NK-92 (cell line): ENCODE measurements around the gene FBRSL1.

Source experiments
- DNase-seq: peaks from one replicate; lab custom pipeline; 2025; ENCODE audit not compliant: unreplicated experiment; lab: John Stamatoyannopoulos, UW

Gene FBRSL1

DNA sequence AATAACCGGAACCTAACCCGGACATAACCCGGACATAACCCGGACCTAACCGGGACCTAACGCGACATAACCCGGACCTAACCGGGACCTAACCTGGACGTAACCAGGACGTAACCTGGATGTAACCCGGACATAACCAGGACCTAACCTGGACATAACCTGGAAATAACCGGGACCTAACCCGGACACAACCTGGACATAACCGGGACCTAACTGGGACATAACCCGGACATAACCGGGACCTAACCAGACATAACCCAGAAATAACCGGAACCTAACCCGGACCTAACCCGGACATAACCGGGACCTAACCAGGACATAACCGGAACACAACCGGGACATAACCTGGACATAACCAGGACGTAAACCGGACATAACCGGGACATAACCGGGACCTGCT is 6.7 kb upstream of the FBRSL1 start:
- DNase-seq: no peak

DNA sequence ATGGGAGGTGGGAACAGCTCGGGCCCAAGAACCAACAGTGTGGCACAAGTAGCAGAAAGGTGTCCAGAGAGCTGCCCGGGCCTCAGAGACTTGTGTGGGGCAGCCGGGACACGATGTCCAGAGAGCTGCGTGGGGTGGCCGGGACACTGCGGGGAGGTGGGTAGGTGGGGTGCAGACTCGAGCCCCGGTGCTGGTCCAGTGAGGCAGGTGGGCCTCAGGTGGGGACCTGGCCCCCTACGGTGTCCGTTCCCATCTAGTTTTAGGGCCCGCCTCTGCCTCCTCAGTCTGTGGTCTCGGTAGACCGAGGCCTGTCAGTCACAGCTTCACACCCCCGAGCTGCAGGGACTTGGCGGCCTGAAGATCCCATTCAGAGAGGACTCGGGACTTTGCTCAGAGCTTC is 6.3 kb upstream of the FBRSL1 start:
- DNase-seq: no peak

DNA sequence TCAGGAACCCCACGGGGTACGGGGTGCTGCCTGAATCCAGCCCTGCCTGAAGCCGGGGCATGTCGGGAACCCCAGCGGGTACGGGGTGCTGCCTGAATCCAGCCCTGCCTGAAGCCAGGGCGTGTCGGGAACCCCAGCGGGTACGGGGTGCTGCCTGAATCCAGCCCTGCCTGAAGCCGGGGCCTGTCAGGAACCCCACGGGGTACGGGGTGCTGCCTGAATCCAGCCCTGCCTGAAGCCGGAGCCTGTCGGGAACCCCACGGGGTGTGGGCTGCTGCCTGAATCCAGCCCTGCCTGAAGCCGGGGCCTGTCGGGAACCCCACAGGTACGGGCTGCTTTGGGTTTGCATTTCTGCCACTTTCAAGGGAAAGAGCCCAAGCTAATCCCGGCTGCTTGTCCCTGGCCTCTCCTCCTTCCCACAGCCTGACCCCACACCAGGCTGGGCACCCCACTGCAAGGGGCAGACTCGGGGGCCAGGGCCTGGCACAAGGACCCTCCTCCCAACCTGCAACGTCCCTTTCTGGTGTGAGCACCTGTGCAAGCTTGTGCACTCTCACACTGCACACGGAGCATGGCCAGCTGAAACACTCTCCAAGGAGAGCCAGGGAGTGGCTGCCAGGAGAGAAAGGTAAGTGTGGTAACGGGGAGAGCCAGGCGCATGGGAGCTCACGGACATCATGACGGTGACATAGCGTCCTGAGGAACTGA is 5.6 kb upstream of the FBRSL1 start:
- DNase-seq: no peak

DNA sequence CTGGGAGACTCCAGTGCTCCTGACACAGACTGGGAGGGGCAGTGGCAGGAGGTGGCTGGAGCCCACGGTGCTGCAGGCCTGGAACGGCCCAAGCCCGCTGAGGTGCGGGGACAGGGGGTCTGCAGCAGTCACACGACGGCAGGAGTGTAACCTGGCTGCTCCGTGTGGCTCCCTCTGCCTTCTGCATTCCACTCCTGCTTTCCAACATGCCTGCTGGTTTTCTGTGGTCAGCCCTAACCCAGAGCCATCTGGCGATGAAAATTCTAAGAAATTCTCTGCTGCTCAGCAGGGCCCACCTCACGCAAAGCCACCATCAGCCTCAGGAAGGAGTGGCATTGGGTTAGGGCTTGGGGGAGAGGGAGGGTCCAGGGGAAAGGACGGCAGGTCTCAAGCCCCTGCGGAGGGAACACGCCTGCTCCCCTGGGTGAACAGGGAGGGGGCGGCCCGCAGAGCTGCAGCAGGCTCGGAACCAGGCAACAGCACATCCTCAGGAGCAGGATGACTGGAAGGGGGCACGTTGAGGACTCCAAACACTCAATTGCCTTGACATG is 5.0 kb upstream of the FBRSL1 start:
- no peak for DNase-seq

DNA sequence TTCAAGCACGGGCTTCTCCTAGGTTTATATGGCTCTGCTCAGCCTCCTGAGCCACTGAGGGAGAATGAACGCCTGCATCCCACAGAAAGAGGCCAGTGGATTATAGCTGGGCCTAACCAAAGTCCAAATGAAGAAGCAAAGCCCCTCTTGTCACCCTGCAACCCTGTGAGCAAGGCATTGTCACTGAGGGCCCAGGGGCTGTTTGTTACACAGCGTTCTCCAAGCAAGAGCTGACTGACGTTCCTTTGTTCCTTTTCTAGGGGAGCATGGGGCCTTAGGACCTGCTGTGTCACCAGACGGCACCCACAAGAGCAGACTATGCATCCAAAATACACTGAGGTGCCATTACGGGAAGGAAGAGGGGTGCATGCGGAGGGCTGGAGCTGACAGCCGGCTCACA is 4.3 kb upstream of the FBRSL1 start:
- no peak for DNase-seq

DNA sequence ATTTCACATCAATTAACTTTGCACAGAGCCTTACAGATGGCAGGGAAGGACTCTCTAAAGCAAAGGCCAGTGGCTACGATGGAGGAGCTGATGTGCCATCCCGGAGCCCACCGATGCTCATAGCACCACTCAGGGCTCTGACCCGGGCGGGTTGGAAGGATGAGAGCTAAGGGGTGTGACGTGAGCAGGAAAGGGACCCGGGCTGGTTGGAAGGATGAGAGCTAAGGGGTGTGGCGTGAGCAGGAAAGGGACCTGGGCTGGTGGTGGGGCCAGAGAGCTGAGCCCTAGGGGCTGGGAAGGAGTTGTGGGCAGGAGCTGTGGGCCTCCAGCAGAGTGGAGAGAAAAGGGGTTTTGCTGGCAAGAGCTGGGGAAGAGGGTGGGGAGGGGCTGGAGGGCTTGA is 3.8 kb upstream of the FBRSL1 start:
- no peak for DNase-seq

DNA sequence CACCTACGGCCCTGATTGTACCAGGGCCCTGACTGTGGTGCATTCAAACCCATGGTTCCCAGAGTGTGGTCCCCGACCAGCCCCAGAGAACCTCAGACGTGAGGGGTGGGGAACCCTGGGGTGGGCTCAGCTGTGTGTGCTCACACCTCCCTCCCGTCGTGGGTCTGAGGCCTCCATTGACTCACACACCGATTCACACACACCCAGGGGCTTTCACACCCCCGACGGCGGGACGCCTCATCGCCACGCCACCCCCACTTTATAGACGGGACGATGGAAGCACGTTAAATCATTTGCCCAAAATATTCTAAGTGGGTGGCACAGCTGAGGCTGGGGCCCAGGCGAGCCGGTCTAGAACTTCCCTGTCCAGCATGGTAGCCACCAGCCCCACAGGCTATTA is 3.4 kb upstream of the FBRSL1 start:
- no peak for DNase-seq

DNA sequence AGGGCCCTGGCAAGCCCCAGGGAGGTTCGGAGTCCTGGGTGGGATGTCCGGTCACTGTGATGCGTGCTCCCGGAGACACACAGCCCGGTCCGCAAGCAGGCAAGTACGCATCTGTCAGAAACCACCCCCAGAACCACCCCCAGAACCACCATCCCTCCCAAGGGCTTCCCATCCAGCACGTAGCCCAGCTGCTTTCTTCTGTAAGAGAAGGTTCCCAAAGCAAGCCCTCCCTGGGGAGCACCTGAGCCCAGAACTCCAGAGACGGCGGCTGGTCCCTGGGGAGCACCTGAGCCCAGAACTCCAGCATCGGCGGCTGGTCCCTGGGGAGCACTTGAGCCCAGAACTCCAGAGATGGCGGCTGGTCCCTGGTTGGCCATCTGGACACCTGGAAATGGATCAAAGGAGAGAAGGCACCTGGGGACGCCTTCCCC is 2.6 kb upstream of the FBRSL1 start:
- no peak for DNase-seq

DNA sequence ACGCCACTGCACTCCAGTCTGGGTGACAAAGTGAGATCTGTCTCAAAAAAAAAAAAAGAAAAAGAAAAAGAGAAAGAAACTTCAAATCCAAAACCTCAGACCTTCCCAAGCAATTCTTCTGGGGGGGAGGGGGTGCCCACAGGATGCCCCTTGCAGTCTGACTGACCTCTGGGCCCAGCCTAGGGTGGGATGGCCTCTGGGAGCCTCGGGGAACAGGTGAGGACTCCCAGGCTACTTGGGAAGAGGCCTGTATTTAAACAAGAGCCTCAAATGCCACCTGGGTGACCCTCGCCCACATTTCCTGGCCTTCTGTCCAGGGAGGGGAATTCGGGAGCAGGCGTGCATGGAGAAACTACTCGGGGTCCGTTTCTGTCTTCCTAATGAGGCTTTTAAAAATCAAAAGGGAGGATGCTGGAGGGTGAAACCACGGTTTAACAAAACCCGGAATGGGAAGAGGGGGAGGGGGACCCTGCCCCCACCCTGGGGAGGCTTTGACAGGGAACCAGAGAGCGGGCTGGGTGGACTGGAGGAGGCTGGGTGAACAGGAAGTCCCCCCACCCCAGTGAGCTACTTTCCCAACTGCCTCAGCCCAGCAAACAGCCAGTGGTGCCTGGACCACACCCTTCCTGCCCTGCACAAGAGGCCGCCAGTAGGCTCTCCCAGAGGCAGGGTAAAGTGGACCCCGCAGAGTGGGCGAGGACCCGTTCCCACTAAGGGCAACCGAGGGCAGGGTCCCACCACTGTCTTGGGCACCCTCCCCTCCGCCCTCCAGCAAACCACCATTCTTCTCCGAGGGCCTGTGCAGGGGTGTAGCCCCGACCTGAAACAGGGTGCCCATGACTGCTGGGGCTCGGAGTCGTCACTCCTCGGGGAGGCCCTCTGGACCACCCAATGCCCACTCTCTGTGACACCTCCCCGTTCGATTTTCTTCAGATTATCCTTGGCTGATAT is 1.5 kb upstream of the FBRSL1 start:
- DNase-seq: no peak

DNA sequence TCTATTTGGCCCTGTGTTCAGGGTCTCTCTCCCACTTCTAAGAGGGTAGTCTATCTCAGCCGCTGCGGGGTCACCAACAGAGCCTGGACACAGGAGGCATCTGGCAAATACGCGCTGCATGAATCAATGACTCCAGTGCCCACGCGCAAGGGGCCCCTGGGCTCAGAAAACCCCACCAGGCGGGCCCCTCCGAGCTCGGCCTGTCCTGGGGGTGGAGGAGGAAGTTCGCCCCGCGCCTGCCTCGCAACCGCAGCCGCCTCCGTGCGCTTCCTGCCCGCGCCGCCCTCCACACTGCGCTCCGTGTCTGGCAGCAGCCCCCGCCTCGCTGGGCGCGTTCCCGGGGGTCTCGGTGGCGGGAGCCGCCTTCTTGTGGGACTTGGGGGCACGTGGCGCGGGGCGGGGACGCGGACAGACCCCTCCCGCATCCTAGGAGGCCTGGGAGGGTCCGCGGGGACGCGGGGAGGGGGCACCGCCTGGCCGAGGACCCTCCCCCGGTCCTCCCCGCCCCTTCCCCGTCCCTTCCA is 811 bp upstream of the FBRSL1 start:
- DNase-seq: no peak

DNA sequence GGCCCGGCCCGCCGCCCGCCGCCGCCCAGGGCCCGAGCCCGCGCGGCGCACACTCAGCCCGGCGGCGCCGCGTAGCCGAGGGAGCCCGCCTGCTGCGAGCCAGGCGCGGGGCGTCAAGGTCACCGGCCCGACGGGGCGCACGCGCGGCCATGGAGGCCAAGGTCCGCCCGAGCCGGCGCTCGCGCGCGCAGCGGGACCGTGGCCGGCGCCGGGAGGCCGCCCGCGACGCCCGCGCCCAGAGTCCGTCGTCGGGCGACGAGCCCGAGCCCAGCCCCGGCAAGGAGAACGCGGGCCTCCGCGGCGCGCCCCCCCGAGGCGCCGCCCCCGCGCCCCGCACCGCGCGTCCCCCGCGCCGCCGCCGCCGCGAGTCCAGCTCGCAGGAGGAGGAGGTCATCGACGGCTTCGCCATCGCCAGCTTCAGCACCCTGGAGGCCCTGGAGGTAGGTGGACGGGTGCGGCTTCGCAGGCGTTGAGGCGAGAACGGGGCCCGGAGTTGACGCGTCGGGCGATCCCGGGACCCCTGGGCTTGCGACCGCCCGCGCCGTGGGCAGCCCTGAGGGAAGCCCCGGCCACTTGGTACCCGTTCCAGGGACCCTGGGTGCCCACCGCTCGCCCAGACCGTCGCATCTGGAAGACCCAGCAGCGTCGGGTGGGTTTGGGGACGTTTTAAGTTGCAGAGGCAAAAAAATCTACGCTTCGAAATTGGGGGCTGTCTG is 629 bp downstream of the FBRSL1 start:
- DNase-seq: no peak

DNA sequence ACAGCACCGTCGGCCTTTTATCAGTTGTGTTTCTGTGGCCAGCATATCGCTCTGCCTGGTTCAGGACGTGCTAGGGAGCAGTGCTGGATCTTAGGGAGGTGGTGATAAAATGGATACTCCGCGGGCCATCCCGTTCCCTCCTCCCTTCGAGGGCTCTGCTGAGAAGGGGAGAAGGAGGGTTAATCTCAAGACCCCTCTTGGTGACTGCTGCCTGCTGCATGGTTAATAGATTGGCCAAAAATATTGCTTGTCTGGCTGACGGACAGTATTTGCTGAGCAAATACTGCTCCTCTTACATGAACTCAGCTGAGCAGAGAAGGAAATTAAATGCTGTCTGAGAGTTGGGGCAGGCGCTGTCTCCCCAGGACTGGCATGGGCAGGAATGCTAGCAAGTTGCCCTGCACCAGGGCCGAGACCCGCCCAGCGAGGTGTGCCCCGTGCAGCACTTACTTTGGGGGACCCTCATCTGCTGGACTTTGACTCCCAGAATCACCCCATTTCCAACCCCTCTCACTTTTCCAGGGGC is 1.2 kb downstream of the FBRSL1 start:
- DNase-seq: no peak

DNA sequence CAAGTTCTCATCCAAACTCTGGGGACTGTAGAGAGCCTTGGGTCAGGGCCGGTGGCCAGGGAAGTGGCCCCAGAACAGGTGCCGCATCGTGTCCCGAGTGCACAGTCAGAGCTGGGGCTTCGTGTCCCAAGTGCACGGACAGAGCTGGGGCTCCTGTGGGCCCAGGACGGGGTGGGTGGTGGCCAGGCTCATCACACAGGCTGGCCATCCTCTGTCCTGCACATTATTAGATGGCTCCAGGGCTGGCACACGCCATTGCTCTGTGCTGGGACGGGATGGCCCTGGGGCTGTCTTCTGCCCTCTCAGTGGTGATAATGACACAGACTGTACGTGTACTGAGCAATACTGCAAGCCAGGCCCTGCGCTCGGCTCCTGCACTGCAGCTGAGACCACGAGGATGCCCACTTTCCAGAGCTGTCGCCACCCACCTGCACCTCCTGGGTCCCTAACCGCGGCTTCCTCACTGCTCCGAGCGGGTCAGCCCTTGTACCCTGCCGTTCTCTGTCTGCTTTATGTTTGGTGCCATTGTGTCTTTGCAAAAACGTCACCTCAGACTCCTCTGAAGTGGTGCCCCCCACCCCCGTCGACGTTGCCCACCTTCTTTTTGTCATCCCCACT is 1.9 kb downstream of the FBRSL1 start:
- DNase-seq: no peak

DNA sequence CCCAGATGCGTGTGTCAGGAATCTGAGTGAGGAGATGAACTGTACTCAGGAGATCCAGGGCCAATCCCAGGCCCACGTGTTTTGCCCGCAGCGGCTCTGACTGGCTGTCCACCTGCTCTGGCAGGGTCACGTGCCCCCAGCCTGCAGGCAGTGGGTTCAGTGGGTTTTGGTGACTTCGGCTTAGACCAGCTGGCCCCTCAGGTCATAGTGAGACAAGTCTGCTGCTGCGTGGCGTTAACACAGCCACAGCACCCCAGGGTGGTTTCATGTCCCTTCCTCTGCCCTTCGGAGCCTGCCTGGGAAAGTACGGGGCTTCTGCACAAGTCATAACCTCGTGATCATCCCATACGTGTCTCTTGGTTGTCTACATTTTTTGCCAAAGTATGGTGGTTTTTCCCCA is 2.6 kb downstream of the FBRSL1 start:
- DNase-seq: no peak

DNA sequence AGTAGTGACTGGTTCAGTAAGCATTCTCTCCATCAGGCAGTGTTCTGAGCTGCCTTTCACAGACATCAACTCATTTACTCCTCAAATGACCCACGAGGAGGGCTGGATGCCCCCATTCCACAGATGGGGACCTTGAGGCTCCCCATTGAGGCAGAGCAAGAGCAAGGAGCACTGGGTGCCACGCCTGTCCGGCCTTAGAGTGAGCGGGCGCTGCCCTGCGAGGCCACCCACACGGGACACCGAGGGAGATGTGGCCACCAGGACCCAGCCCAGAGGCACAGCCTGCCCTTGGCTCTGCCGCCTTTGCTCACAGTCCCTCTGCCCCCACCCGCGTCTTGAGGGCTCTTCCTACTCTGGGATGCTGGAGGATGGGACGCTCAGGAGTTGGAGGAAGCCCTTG is 3.0 kb downstream of the FBRSL1 start:
- DNase-seq: no peak

DNA sequence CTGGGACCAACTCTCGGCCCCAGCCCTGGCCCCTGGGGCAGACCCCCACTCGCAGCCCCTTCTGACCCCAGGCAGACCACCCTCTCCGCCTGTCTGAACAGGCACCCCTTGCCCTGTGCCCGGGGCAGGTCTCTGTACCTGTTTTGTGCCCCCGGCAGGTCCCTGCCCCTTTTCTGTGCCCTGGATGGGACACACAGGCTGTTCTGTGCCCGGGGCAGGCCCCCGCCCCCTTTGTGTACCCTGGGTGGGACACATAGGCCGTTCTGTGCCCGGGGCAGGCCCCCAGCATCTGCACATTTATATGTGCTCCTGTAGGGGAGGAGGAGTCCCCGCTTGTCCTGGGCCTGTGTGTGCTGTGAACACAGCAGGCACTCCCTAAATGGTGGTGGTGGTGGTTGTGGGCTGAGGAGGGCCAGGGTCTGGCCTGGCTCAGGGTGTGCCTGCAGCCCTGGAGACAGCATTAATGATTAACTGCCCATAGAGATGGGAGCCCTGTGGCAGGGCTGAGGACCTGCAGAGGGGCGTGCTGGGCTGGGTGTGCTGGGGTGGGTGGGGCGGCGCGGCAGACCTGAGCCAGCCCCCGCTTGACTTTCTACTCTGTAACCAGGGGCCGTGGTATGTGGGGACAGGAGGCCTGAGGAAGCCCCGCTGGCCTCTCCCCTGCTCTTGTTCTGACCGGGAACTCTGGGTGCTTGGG is 3.7 kb downstream of the FBRSL1 start:
- DNase-seq: no peak

DNA sequence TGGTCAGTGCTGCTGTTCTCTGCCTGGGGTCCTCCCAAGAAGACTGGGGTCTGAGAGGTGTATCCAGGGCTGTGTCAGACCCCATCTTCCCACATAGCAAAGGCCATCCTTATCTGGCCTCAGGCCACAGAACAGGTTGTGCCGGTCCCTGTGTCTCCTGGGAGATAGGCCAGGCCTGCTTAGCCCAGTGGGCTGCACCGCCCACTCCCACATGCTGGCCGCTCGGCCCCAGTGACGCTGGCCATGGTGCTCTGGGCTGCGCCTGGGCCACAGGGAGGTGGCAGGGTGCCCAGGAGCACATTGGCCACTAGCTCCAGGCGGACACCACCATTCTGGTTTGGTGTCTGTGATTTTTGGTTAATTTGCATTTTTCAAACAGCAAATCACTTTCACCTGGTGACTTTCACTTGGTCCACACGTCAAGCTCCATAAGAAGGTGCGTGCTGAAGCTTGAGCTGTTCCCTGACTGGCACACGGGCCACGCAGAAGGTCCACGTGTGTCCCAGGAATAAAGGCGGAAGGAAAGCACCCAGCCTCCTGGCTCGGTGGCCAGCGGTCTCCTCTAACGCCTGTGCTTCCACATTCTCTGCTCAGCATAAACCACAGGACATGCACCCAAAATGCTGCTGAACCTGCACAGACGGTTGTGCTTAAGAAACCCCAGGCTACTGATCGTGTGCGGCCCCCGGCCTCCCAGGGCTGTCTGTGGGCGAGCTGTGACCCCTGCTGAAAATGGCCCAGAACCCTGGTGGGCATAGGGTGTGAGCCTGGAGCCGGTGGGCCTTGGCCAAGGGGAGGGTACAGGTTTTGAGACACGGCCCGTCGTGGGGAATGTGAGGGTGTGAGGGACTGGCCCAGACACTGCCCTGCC is 4.6 kb downstream of the FBRSL1 start:
- DNase-seq: no peak

DNA sequence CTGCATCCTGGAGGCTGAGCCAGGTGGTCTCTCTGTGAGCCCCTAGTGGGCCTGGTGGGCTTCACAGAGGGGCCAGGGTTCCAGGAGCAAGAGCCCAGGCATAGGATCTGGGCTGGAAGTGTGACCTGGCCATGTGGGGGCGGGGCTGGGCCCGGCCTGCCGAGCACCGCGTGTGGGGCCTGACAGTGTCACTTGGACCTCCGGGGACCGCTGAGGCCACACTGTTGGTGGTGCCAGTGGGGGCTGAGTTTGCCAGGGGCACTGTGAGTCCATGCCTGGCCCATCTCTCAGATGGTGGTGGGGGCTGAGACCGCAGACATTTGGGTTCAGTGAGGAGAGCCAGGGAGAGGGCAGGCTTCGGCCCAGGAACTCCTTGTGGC is 5.2 kb downstream of the FBRSL1 start:
- no peak for DNase-seq
